ENCODE measurements around the gene TSPAN17.
"Not testable (repeated sequence)": the region's sequence is repeated elsewhere in the genome, so short reads cannot be mapped to it uniquely, and the experiment has no call there.

The TSPAN17 gene, protein sequence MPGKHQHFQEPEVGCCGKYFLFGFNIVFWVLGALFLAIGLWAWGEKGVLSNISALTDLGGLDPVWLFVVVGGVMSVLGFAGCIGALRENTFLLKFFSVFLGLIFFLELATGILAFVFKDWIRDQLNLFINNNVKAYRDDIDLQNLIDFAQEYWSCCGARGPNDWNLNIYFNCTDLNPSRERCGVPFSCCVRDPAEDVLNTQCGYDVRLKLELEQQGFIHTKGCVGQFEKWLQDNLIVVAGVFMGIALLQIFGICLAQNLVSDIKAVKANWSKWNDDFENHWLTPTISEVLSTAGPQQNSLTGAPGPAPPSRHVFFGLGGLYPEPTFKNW

DNA sequence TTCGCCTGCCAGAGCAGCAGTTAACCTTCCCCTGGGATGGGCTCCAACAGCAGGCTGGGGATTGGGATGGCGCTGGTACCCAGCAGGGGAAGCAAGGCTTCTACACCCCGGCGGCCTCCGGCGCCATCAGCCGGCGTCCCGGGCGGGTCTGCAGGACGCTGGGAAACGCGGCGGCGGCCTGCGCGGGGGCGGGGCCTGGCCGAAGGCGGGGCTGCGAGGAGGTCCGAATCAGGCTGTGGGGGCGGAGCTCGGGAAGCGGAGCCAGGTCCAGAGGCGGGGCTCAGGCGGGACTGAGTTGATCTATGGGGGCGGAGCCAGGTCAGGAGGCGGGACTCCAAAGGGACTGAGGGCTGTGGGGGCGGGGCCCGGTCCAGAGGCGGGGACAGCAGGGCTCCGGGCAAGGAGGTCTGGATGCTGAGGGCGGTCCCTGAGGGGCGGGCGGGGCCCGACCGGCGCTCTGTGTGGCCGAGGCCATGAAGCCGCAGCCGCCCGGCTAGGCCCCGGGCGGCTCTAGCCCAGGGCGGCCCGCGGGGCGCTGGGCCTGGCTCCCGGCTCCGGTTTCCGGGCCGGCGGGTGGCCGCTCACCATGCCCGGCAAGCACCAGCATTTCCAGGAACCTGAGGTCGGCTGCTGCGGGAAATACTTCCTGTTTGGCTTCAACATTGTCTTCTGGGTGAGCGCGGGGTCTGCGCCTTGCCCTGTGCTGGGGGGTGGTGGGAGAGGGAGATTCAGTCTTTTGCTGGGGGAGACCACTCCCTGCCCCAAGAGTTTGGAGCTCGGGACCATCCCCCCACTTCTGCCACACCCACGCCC, at the start of gene TSPAN17:
Gene TSPAN17, plus strand, starts transcription at position 455 of the 813 bp plus-strand sequence. Its CDS starts 132 bp downstream, at position 587.
- peak; percentile 97 for DNase-seq

DNA sequence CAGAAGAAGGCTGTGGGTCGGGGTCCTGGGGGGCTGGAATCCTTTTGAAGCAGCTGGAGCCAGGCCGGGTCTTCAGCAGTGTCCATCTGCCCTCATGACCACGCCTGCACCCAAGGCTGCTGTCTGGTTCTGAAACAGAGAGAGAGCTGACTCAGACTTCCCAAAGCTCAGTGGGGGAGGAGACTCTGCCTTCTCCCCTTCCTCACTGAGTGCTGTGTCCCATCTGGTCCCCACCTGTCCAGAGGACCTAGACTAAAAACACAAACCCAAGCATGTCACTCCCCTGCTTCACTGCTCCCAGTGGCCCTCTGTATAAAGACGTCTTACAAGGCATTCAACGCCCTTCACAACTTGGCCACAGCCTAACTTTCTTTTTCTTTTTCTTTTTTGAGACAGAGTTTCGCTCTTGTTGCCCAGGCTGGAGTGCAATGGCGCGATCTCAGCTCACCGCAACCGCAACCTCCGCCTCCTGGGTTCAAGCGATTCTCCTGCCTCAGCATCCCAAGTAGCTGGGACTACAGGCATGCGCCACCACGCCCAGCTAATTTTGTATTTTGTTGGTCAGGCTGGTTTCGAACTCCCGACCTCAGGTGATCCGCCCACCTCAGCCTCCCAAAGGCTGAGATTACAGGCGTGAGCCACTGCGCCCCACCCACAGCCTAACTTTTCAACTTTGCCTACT, 47.4 kb upstream of the TSPAN17 start:
- DNase-seq = not testable (repeated sequence)

DNA sequence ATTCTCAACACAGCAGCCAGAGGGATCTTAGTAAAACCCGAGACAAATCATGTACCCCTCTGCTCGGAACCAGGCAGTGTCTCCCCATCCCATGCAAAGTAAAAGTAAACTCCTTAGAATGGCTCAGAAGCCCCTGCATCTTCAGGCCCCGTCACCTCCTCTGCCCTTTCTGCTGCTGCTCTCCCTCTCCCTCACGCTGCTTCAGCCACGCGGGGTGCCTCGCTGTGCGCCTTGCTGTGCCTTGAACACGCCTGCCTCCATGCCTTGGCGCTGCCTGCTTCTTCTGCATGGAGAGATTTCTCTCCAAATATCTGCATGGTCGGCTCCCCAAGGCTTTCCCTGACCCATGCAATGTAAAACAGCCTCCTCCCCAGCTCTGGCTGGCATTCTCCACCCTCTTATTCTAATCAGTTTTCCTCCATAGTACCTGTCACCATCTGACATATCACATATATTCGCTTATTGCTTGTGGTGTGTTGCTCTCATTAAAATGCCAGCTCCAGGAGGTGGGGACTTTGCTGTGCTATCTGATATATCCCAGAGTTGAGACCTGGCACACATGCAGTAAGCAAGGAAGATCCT, 45.3 kb upstream of the TSPAN17 start:
- no peak for DNase-seq

DNA sequence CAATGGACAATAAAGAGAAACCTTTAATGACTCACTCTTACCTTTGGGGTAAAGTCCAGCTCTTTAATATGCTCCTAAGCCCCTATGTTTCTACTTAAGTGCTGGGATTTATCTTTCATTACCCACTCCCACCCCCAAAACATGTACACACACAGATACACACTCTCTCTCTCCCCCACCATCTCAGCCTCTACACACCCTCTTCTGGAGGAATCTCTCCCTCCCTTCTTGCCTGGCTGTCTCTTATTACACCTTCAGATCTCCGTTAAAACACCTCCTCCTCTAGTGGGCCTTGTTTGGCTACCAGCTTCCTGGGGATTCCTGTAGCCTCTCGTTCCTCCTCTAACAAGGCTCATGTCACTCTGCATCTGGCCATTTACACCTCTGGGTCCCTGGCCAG, 44.2 kb upstream of the TSPAN17 start:
- no peak for DNase-seq

DNA sequence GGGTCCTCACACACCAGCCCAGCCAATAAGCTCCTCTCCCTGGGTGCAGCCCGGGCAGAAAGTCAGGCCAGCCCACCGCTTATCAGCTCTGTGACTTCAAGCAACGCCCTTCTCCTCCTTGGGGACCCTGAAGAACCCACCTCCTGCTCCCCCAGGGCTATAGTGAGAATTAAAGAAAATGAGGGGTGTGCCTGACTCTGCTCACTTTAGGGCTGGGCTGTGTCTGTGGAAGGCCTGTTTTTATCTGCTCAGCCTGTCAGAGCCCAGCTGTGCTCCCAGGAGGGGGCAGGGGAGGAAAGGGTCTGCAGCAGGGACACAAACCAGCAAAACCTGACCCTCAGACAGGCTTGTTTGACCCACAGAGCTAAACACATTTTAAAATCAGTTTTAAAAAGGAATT, 41.3 kb upstream of the TSPAN17 start:
- no peak for DNase-seq

DNA sequence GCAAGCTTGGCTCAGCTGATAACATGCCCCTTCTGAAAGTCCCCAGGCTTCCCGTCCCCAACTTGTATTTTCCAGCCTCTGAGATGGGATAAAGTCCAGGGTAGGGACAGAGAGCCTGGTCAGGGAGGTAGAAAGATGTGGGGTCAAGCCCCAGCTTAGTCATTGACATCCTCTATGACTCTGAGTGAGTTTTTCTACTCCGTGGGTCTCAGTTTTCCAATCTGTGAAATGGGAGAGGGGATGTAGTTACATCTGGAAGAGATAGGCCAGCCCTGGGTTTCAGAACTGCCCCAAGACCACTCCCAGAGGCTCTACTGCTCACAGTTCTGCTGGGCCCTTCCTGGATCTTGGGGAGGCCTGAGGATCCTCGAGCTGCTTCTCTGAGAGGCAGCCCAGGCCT, 40.4 kb upstream of the TSPAN17 start:
- no peak for DNase-seq

DNA sequence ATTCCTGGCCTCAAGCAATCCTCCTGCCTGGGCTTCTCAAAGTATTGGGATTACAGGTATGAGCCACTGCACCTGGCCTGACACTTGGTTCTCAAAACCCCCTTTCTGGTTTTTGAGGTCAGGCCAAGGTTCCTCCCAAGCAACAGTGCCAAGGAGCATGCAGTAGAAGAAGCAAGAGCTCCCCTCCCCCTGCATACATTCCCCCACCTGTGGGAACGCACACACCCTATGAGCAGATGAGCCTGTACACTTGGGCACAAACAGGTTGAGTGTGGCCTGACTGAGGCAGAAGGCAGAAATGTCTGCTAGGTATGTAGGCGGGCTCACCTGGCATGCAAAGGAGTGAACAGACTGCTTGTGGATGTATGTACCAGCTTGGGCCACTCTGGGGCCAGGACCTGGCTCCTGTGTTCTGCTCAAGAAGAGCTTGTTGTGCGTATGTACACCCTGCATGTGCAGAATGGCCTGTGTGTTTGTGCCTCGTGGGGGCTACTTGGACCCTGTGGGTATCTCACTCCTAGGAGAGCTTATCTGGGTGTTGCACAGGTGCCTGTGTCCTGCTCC, 39.1 kb upstream of the TSPAN17 start:
- no peak for DNase-seq

DNA sequence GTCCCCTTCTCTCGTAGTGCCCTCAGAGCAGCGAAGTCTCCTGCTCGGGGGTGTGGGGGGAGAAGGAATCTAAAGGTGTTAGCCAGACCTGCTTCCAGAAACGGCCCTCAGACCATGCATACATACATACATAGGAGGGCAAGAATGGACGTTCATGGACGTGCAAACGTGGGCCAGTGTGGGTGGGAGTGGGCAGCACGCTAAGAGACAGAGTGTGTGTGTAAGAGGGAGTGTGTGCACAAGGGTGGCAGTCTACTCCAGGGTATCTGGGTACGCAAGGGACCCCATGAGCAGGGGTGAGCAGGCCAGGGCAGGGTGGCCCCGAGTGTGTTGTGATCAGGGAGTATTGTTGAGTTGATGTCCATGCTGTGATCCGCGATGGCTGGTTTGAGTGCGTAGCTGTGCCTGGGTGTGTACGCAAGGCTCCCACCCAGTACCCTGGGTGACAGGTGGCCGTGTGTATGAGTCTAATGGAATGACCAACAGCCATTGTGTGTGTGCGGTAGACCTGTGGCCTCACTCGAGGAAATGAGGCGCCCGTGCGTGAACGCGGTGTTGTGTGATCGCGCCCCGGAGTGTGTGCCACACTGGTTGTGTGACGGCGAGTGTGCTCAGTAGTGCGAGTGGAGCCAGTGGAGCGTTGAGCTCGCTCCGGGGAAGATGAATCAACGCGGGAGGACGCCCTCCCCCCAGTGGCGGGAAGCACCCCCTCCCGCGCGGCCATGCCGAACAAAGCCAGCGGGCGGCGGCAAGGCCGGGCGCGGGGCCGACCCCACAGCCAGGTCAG, 38.2 kb upstream of the TSPAN17 start:
- peak; percentile 18 to 21 for DNase-seq

DNA sequence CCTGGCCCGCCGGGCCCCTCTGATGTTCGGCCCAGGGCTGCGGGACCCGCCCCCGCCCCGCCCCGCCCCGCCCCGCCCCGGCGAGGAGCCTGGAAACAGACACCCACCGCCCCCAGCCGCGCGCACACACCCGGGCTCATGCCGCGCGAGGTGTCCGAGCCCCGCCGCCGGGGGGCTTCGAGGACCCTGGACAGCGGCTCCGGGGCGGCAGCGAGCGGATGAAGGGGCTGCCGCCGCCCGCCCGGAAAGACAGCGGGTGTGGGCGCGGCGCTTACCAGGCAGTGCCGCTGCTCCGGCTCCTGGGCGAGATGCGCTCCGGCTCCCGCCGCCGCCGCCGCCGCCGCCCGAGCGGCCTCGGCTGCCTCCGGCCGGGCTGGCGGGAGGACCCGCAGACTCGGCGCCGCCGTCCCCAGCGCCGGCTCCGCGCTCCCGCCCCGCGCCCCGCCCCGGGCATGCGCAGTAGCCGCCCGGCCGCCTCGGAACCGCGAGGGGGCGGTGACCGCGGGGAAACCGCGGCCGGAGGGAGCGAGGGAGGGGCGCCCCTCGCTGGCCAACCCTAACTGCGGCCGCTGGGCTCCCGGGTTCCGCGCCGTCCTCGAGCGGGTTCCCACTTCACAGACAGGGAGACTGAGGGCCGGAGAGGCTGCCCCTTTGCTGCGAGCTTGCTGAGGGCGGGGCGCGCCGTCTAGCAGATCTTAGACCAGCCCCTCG, 37.4 kb upstream of the TSPAN17 start, which contains the start of gene GPRIN1:
Gene GPRIN1, minus strand, starts transcription at position 433 of the 711 bp plus-strand sequence. CDS start 10,322 bp downstream, outside the sequence.
- DNase-seq = peak; percentile 23 to 31

DNA sequence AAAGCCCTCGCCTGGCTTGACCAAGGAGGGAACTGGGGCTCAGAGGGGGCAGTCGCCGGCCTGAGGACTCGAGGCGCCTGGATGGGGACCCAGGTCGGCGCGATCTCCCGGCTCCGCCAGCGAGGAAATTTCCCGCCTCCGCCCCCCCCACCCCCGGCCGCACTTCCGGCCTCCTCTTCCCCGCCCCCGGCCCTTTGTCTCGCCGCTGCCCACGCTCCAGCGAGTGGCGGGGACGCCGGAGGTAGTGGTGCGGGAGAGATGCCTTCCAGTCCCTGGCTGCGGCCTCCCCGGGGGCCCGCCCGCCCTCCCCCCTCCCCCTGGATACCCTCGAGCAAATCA, 36.9 kb upstream of the TSPAN17 start:
- no peak for DNase-seq

DNA sequence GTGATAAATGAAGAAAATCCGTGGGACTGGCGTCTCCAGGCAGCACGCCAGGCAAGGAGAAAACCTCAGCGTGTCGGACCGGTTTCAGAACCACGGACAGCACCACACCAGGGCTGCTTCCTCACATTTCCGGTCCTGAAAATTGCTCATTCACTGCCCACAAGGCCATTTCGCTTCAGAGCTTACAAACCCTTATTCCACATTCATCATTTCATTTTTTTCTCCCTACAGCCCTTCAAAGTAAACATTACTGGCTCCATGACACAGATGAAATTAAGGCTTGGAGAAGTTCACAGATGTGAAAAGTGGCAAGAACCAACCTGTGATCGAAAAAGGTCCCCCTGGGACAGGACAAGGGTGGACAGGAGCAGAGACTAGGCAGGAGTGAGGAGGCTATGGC, 35.8 kb upstream of the TSPAN17 start:
- DNase-seq = peak in 1 of 2 experiments; percentile 35

DNA sequence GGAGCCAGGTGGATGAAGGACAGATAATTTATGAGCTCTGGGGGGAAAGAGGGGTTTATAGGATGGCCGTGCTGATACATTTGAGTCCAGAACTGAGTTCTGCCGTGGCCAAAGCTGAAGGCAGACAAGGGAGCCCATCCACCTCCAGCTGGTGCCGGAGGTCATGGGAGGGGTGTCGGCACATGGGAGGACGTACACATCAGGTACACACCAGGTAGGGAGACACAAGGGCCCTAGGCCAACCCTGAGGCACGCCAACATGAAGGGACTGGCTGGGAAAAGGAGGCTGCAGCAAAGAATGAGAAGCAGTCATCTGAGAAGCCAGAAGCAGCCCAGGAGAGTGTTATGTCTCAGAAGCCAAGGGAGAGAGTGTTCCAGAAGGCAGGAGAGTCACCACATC, 35.3 kb upstream of the TSPAN17 start:
- no peak for DNase-seq

DNA sequence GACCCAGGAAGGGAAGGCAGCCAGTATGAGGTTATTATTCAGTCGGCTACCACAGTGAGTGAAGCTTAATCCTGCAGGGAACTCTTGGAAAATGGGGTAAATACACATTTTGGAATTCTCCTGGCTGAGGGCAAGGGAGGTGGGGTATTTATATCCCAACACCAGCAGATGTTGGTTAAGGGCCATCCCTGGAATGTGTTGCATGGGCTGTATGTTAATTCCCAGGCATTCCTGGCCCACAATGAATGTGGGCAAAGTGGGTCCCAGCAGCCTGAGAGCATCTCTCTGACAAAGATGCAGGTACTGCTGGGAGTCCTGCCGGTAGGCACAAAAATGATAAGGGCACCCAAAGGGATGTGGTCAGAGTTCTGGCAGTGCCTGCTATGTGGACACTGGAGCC, 34.4 kb upstream of the TSPAN17 start:
- DNase-seq = no peak

DNA sequence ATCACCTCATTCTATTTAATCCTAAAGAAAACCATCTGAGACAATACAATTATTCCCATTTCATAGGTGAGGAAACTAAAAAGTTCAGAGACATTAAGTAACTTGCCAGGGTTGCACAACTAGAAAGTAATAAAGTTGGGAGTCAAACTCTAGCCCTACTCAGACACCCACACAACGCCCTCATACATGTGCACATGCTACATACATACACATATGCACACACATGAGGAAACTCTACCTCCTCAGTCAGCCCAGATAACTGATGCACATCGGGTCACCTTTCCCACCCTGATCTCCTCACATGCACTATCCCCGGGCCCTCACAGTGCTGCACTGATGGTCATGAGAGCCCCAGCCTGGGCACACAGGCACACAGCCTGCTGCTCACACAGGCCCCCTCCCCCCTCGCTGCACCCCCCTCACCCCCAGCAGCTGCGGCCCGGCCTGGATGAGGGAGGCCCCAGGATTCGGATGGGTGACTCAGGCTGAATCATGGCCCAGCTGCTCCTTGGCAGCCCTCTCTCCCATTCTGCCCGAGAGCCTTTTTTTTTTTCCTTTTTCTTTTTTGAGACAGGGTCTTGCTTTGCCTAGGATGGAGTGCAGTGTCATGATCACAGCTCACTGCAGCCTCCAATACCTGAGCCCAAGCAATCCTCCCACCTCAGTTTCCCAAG, 32.3 kb upstream of the TSPAN17 start:
- no peak for DNase-seq

DNA sequence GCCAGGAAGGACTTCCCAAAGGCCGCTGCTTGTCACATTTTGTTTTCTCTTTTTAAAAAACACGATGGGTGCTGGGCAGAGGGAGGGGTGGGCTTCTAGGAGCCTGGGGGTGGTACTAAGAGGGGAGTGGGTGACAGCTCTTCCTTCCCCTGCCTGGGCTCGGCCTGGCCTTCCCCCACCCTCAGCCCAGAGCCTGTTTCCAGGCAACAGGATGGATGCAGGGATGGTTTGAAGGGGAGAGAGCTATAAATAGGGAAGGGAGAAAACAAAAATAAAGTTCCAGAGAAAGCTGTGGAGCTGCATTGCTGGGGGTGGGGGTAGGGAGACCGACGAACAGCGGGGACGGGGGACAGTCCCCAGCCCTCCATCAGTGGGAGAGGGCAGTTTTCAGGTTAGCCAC, 30.8 kb upstream of the TSPAN17 start:
- DNase-seq = no peak

DNA sequence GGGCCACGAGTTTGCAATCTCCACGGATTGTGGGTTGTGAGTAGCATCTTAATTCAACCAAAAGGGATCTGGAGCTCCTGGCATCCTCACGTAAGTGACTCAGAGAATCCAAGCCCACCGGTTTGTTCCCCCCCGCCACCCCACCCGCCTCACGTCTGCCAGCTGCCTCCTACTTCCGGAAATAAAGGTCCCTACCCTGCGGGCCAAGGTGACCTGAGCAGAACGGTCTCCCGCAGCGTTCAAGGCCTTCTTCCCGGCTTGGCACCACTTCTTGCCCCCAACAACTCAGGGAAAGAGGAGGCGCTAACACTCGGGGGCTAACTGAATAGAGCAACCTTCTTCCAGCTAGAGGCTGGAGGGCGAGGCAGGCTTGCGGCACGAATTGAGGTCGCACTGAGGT, 28.5 kb upstream of the TSPAN17 start:
- DNase-seq = no peak

DNA sequence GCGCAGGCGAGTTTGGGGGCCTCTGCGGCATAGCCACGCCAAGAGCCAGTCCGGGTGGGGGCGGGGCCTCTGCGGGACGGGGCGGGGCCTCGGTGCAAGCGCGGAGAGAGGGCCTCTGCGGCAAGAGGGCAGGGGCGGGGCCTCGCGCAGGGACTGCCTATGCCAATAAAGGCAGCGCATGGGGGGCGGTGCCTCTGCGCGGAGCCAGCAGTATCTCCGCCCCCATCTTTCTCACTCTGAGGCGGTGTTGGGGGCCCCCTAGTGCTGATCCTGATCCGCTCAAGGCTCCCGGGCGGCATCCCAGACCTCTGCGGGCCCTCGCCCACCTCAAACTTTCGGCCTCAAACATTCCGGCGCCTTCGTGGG, 28.1 kb upstream of the TSPAN17 start:
- DNase-seq = peak; percentile 60 to 72

DNA sequence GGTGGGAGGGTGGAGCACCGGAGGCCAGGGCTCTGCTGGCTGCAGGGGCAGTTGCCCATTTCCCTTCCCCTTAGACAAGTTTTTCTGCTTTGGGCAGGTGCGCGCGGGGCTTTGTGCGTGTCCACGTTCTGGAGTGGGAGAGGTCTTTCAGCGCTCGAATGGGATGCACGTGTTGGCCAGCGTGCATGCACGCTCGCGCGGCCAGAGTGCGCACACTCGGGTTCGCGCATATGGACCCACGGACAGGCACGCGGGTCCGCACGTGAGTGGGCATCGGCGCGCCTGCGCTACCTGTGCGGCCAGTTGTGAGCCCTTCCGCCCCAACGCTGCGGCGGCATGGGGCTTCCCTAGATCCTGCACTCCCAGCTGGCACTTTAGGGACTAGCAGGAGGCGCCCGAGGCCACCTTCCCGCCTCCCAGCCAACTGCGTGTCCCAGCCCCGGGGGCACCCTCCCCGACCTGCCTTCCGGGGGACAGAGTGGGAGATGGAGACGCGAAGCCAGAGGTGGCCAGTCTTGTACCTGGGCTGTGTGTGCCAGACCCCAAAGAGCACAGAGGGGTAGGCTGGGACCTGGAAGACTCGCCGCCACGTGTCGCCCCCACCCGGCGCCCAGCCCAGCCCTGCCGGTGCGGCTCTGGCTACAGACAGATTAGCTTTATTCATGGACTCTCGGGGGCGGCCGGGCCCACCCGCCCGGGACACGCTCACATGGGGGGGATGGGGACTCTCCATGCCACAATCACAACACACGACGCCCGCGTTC, 27.5 kb upstream of the TSPAN17 start:
- no peak for DNase-seq

DNA sequence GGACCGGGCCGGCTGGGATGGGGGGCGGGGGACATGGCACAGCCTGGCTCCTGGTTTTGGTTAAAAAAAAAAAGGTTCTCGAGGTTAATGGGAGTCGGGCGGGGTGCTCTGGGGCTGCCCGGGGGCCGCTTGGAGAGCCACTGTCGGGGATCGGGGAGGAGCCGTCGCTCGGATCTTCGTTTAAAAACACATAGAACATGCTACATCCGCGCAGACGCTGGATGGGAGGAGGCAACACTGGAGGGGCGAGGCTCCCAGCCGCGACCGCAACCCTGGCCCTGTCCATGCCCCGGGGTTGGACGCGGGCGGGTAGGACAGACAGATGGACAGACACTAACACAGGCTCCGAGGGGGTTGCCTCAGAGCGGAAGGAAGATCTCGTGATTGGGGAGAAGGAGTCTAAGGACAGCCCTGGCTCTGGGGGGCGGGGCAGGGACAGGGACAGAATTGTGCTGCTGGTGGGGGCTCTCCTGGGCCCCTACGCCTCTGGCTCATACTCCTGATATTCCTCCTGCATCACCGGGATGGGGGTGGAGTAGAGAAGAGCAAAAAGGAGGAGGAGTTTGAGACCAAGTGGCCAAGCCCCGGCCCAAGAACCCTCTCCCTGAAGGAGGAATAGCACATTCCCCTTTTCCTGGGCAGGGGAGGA, 26.8 kb upstream of the TSPAN17 start:
- DNase-seq = no peak

DNA sequence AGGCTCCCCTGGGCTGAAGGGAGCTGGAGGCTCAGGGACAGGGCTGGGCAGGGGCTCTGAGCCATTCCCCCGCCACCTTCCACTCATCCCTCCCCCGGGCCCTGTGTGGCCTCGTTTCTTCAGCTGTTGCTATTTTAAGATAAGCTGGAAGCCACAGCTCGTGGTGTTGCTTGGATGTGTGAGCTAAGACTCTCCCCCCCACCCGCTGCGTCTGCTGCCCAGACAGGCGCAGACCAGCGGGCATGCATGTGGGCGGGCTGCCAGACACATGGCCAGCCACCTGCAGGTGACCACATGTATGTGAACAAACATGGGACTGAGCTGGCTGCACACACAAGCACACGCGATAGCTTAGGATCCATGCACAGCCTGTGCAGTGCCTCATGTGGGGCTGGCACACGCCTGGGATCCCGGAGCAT, 25.6 kb upstream of the TSPAN17 start:
- no peak for DNase-seq
